ENCODE measurements around the gene TWIST2.

GRCh38 chr2:238854699-238855229, 6.9 kb downstream of the TWIST2 start:
- TF ChIP-seq SUZ12 (IDR thresholded peaks at IDR 0.05; ENCODE audit: extremely low read depth, insufficient read depth, insufficient read length): no peak
- TF ChIP-seq YY1 (IDR thresholded peaks at IDR 0.05; ENCODE audit: insufficient read depth, insufficient read length): no peak

All from NT2/D1 (cell line).